Endothelial cell of umbilical vein (primary cell): ENCODE data around the gene MIB1. TPM values are rescaled to one million over a fixed set of nuclear protein-coding genes. Genes with fewer than 3 reads are reported as not detected.

ENCODE experiments used
- BruUV-seq: library from RNA; stranded (reverse); fragments of 400-500 nt; replicated peaks from 2 replicates; lab custom pipeline; 2021; lab: Mats Ljungman, UMichigan
- CTCF ChIA-PET: fragments of 300-600, 350-600 bp; sonication (Branson Sonifier 250); formaldehyde crosslinking; loops from one replicate; lab custom pipeline; 2021; ENCODE audit warnings: antibody characterized with exemption, inconsistent platforms; lab: Charles Lee
- POLR2A ChIA-PET: fragments of 300-600, 350-600 bp; sonication (Branson Sonifier 250); formaldehyde crosslinking; loops from one replicate; lab custom pipeline; 2021; ENCODE audit warnings: antibody characterized with exemption, inconsistent platforms; lab: Charles Lee
- DNase-seq: peaks from one replicate; pipeline ENCODE4 v3.0.0-alpha.2; 2011; ENCODE audit warnings: low read depth, low spot score
- FAIRE-seq: peaks from 2 replicates; lab custom pipeline; 2011; peaks lifted over from hg19 to GRCh38; lab: Jason Lieb, UNC
- H2AFZ ChIP-seq: 2 replicates; pipeline ENCODE4 v1.6.0; 2012; ENCODE audit warnings: low read depth, low read length, control low read depth, inconsistent platforms
- H3K27ac ChIP-seq: 2 replicates; pipeline ENCODE4 v1.5.1; 2011; ENCODE audit warnings: low read depth, mild to moderate bottlenecking, control low read depth, low read length, moderate library complexity; ENCODE audit not compliant: insufficient read depth
- H3K27me3 ChIP-seq, 2 experiments: 2 replicates each; pipeline versions ENCODE4 v1.6.0 to v1.6.1; 2011; ENCODE audit warnings: low read length in 2 of 2, mixed read lengths in 1 of 2; ENCODE audit not compliant: control insufficient read depth in 2 of 2, insufficient read depth in 2 of 2
- H3K36me3 ChIP-seq, 2 experiments: 2 replicates in 1 of 2; 3 replicates in 1 of 2; pipeline ENCODE4 v1.5.1; 2011; ENCODE audit warnings: low read length in 2 of 2, mild to moderate bottlenecking in 1 of 2, moderate library complexity in 1 of 2; ENCODE audit not compliant: control insufficient read depth in 2 of 2, insufficient read depth in 2 of 2; ENCODE audit errors: extremely low read depth in 1 of 2
- H3K4me1 ChIP-seq: 3 replicates; pipeline ENCODE4 v1.5.1; 2011; ENCODE audit warnings: mild to moderate bottlenecking, low read length; ENCODE audit not compliant: control insufficient read depth, insufficient read depth; ENCODE audit errors: extremely low read depth
- H3K4me2 ChIP-seq: 2 replicates; pipeline ENCODE4 v1.6.1; 2011; ENCODE audit warnings: low read length, control low read depth, mixed read lengths; ENCODE audit not compliant: insufficient read depth
- H3K4me3 ChIP-seq, 3 experiments: fragments of 200-600 bp in 1 of 3; sonication (generic), shearing (Covaris generic) in 1 of 3; replicated peaks in 1 of 3; 2 replicates each; pipeline ENCODE4 v1.5.1; 2011 to 2016; ENCODE audit warnings: control low read depth in 3 of 3, low read length in 3 of 3, mild to moderate bottlenecking in 2 of 3, inconsistent platforms in 1 of 3, low read depth in 1 of 3, moderate library complexity in 1 of 3; ENCODE audit not compliant: insufficient read depth in 1 of 3
- H3K79me2 ChIP-seq: 2 replicates; pipeline ENCODE4 v1.6.0; 2012; ENCODE audit warnings: low read length, inconsistent platforms; ENCODE audit not compliant: control insufficient read depth, insufficient read depth
- H3K9ac ChIP-seq: replicated peaks from 2 replicates; pipeline ENCODE3; 2011; ENCODE audit warnings: low read length, control low read depth; ENCODE audit not compliant: insufficient read depth; ENCODE audit errors: extremely low read depth
- H3K9me1 ChIP-seq: replicated peaks from 3 replicates; pipeline ENCODE4 v1.6.0; 2011; ENCODE audit warnings: mild to moderate bottlenecking, low read length; ENCODE audit not compliant: control insufficient read depth, insufficient read depth; ENCODE audit errors: extremely low read depth
- H3K9me3 ChIP-seq: replicated peaks from 2 replicates; pipeline ENCODE4 v1.5.1; 2012; ENCODE audit warnings: low read length, inconsistent platforms; ENCODE audit not compliant: control insufficient read depth, insufficient read depth
- H4K20me1 ChIP-seq: replicated peaks from 2 replicates; pipeline ENCODE3; 2011; ENCODE audit warnings: mild to moderate bottlenecking, low read length; ENCODE audit not compliant: control insufficient read depth, insufficient read depth; ENCODE audit errors: extremely low read depth
- EZH2 ChIP-seq: IDR thresholded peaks from 2 replicates; pipeline ENCODE4 v1.6.1; 2012; ENCODE audit warnings: borderline replicate concordance, low read depth, mild to moderate bottlenecking, moderate library complexity, low read length, inconsistent platforms; ENCODE audit not compliant: severe bottlenecking
- FOS ChIP-seq: IDR thresholded peaks from 2 replicates; pipeline ENCODE4 v1.6.1; 2011; ENCODE audit warnings: mild to moderate bottlenecking, low read length, moderate library complexity, borderline replicate concordance; ENCODE audit not compliant: insufficient read depth
- GATA2 ChIP-seq: IDR thresholded peaks from 2 replicates; pipeline ENCODE4 v1.7.0; 2011; ENCODE audit warnings: low read depth, mild to moderate bottlenecking, moderate library complexity, mixed read lengths, low read length; ENCODE audit not compliant: insufficient read length, insufficient read depth
- JUN ChIP-seq: IDR thresholded peaks from 2 replicates; pipeline ENCODE4 v1.6.1; 2011; ENCODE audit warnings: borderline replicate concordance, low read depth; ENCODE audit not compliant: insufficient read length, insufficient read depth
- MYC ChIP-seq: IDR thresholded peaks from one replicate; pipeline ENCODE4 v1.6.1; 2011; ENCODE audit warnings: mild to moderate bottlenecking, low read depth, low read length
- POLR2A ChIP-seq: IDR thresholded peaks from 2 replicates; pipeline ENCODE4 v1.6.1; 2012; ENCODE audit warnings: low read depth, mild to moderate bottlenecking, control low read depth, low read length
- POLR2AphosphoS5 ChIP-seq: IDR thresholded peaks from 2 replicates; pipeline ENCODE4 v1.6.1; 2012; ENCODE audit warnings: low read depth, mild to moderate bottlenecking, control low read depth, low read length, moderate library complexity; ENCODE audit not compliant: insufficient read depth
- dilution Hi-C: fragments of 300-500 bp; cut with MboI; formaldehyde crosslinking; loops from one replicate; pipeline ENCODE4 v1.15.0; 2019; ENCODE audit warnings: low sequenced_read_pairs; ENCODE audit not compliant: extremely low pct_ligation_motif_present
- intact Hi-C: fragments of 100-400 bp; cut with micrococcal nuclease; formaldehyde crosslinking; loops from one replicate; pipeline ENCODE4 v1.10.0; 2022
- polyA plus RNA-seq, 4 experiments: library from polyadenylated mRNA; depleted of rRNA in 3 of 4; stranded (reverse) in 3 of 4; unstranded in 1 of 4; fragments of >200 nt; gene quantifications; 2 replicates each; pipeline versions ENCODE4 v1.2.1 to v1.2.3, GENCODE V29; 2011 to 2012; ENCODE audit warnings: missing spikeins in 1 of 4
- total RNA-seq: library from RNA; stranded (reverse); gene quantifications from 2 replicates; pipeline ENCODE4 v1.2.3, GENCODE V29; 2021
- TF ChIP-seq, protein P1 (sequence below), 2 donors: IDR thresholded peaks; 1 replicate in 1 of 2; 2 replicates in 1 of 2; pipeline ENCODE4 v1.5.1; 2011; ENCODE audit warnings: low read length in 2 of 2, mild to moderate bottlenecking in 2 of 2, moderate library complexity in 2 of 2, control low read depth in 1 of 2, inconsistent platforms in 1 of 2, low read depth in 1 of 2; ENCODE audit not compliant: insufficient read depth in 1 of 2; ENCODE audit errors: extremely low read depth in 1 of 2
- TF ChIP-seq, protein P2 (sequence below): IDR thresholded peaks from 2 replicates; pipeline ENCODE4 v1.6.1; 2011; ENCODE audit not compliant: insufficient read depth, insufficient read length

MIB1 gene
- total and polyA plus RNA-seq, 2 donors (not counting 3 experiments of a cell fraction or from before 2014, with no cell fraction given): 6.3 to 37.5 TPM

DNA sequence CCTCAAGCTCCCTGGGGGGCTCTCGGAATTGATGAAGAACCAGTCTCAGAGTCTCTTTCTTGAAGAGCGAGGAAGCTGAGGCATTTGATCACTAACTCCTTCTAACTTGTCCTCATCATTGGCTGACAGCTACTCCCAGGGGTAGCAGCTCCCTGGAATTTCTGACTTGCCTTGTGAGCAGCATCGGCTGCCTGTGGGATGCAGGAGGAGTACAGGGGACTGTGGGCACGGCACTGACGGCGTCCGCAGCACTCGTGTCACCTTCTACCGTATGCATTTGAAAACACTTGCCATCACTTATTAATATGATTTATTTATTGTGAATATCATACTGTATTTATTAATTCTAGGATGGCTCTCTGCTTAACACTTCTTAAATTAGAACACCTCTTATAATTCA is 175.0 kb downstream of the MIB1 start:
- no peaks in the 10 kb centered on the region for H3K4me1 ChIP-seq
- H3K36me3 ChIP-seq: no peaks in the 10 kb centered on the region
- H3K4me3 ChIP-seq: no peak overlapping the region
- H3K9ac ChIP-seq: no peak overlapping the region
- DNase-seq (no peak), FAIRE-seq (no peak)
- no peak overlapping the region for H2AFZ ChIP-seq
- H3K9me1 ChIP-seq: no peaks in the 10 kb centered on the region
- peaks cover 4% of the 10 kb centered on the region in 2 experiments for H3K27me3 ChIP-seq
- ChIA-PET CTCF (interaction anchor here (1.0 to 10.2 kb wide), 6 partner anchors 9 to 658 kb away, joined by 3 to 148 read pairs (median 4); no protein-coding TSS in a partner anchor), POLR2A (no interaction called here)
- no peaks in the 10 kb centered on the region for H3K79me2 ChIP-seq
- H4K20me1 ChIP-seq: no peaks in the 10 kb centered on the region
- H3K9me3 ChIP-seq: no peaks in the 10 kb centered on the region
- no TSS peak for BruUV-seq
- no peak overlapping the region for H3K27ac ChIP-seq
- intact Hi-C loops: loop anchor here (2.0 kb wide), 2 partner anchors 253 to 789 kb away; partner anchors contain the start of gene GATA6
- TF ChIP-seq GATA2 (no peak), JUN (no peak), POLR2A (no peak), FOS (no peak), MYC (no peak), EZH2 (no peak), POLR2AphosphoS5 (no peak)
- TF ChIP-seq, protein P1, sequence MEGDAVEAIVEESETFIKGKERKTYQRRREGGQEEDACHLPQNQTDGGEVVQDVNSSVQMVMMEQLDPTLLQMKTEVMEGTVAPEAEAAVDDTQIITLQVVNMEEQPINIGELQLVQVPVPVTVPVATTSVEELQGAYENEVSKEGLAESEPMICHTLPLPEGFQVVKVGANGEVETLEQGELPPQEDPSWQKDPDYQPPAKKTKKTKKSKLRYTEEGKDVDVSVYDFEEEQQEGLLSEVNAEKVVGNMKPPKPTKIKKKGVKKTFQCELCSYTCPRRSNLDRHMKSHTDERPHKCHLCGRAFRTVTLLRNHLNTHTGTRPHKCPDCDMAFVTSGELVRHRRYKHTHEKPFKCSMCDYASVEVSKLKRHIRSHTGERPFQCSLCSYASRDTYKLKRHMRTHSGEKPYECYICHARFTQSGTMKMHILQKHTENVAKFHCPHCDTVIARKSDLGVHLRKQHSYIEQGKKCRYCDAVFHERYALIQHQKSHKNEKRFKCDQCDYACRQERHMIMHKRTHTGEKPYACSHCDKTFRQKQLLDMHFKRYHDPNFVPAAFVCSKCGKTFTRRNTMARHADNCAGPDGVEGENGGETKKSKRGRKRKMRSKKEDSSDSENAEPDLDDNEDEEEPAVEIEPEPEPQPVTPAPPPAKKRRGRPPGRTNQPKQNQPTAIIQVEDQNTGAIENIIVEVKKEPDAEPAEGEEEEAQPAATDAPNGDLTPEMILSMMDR (IDR thresholded peaks at IDR 0.05; ENCODE audit: extremely low read depth in 1 of 2, insufficient read depth in 1 of 2, low read depth in 1 of 2, low read length in 2 of 2): no peak
- TF ChIP-seq, protein P2, sequence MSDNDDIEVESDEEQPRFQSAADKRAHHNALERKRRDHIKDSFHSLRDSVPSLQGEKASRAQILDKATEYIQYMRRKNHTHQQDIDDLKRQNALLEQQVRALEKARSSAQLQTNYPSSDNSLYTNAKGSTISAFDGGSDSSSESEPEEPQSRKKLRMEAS: no peak
- dilution Hi-C loops: no loop called here
- H3K4me2 ChIP-seq: no peak overlapping the region
